Activated naive CD4-positive, alpha-beta T cell treated with anti-CD3 and anti-CD28 coated beads for 36 hours (primary cell): Measurements from ENCODE around the gene FOXN3. TPM values are rescaled to one million over a fixed set of nuclear protein-coding genes. Genes with fewer than 3 reads are reported as not detected.

Source experiments
- CTCF ChIA-PET: fragments of 350-600 bp; sonication (Branson Sonifier 250); formaldehyde crosslinking; loops from one replicate; lab custom pipeline; 2021; ENCODE audit warnings: antibody characterized with exemption; lab: Charles Lee
- DNase-seq: peaks from one replicate; pipeline ENCODE4 v3.0.0-alpha.2; 2020
- H3K27ac Mint-ChIP-seq: one replicate; pipeline ENCODE4 v1.8.0; 2021; ENCODE audit warnings: mild to moderate bottlenecking, mixed read lengths
- H3K27me3 Mint-ChIP-seq: one replicate; pipeline ENCODE4 v1.8.0; 2021; ENCODE audit warnings: low read depth, mixed read lengths
- H3K36me3 Mint-ChIP-seq: one replicate; pipeline ENCODE4 v1.8.0; 2021; ENCODE audit warnings: low read depth, mixed read lengths
- H3K4me1 Mint-ChIP-seq: one replicate; pipeline ENCODE4 v1.8.0; 2021; ENCODE audit warnings: low read depth, mixed read lengths
- H3K4me3 Mint-ChIP-seq: one replicate; pipeline ENCODE4 v1.8.0; 2021; ENCODE audit warnings: mild to moderate bottlenecking, moderate library complexity, mixed read lengths
- H3K9me3 Mint-ChIP-seq: one replicate; pipeline ENCODE4 v1.8.0; 2021; ENCODE audit warnings: mixed read lengths
- intact Hi-C: fragments of 100-400 bp; cut with micrococcal nuclease; formaldehyde crosslinking; loops from one replicate; pipeline ENCODE4 v1.15.1; 2023
- total RNA-seq, 2 experiments: library from RNA; stranded (reverse); gene quantifications; one replicate each; pipeline ENCODE4 v1.2.3, GENCODE V29; 2021

Gene FOXN3
- total RNA-seq, 2 experiments from 2014 or later = 64.6 to 65.0 TPM

- DNase-seq = peak; percentile 50
- Mint-ChIP-seq H3K27me3 (no peaks in the 10 kb centered on the region), H3K36me3 (peaks cover 32% of the 10 kb centered on the region), H3K27ac (peak overlapping the region; percentile 93), H3K4me1 (peaks cover 51% of the 10 kb centered on the region), H3K4me3 (peak overlapping the region; percentile 31), H3K9me3 (no peaks in the 10 kb centered on the region)
- intact Hi-C loops = loop anchor here (1.0 to 5.0 kb wide), 2 partner anchors 14 to 49 kb away; no protein-coding TSS in a partner anchor
- CTCF ChIA-PET = no interaction called here
Measured at GRCh38 chr14:89351516-89352404, 65.3 kb downstream of the FOXN3 start.

- CTCF ChIA-PET = no interaction called here
- no peaks in the 10 kb centered on the region for H3K9me3 Mint-ChIP-seq
- DNase-seq = no peak
- peak overlapping the region; percentile 93 for H3K27ac Mint-ChIP-seq
- peaks cover 48% of the 10 kb centered on the region for H3K4me1 Mint-ChIP-seq
- H3K4me3 Mint-ChIP-seq = peak overlapping the region; percentile 31
- peaks cover 32% of the 10 kb centered on the region for H3K36me3 Mint-ChIP-seq
- intact Hi-C loops = loop anchor here (1.0 to 5.0 kb wide), 2 partner anchors 14 to 49 kb away; no protein-coding TSS in a partner anchor
- H3K27me3 Mint-ChIP-seq = no peaks in the 10 kb centered on the region
Measured at GRCh38 chr14:89351221-89351515, 65.9 kb downstream of the FOXN3 start.

- intact Hi-C loops = loop anchor here (5.0 kb wide), 1 partner anchor 48 kb away; no protein-coding TSS in a partner anchor
- no peaks in the 10 kb centered on the region for H3K9me3 Mint-ChIP-seq
- no peak overlapping the region for H3K27ac Mint-ChIP-seq
- peaks cover 30% of the 10 kb centered on the region for H3K36me3 Mint-ChIP-seq
- H3K4me3 Mint-ChIP-seq = no peak overlapping the region
- CTCF ChIA-PET = no interaction called here
- H3K4me1 Mint-ChIP-seq = peaks cover 48% of the 10 kb centered on the region
- DNase-seq = no peak
- H3K27me3 Mint-ChIP-seq = no peaks in the 10 kb centered on the region
Measured at GRCh38 chr14:89350152-89350551, 66.9 kb downstream of the FOXN3 start.

GRCh38 chr14:89349171-89350008 is 67.6 kb downstream of the FOXN3 start:
- H3K4me3 Mint-ChIP-seq = no peak overlapping the region
- peaks cover 30% of the 10 kb centered on the region for H3K36me3 Mint-ChIP-seq
- peaks cover 48% of the 10 kb centered on the region for H3K4me1 Mint-ChIP-seq
- no peak overlapping the region for H3K27ac Mint-ChIP-seq
- no peaks in the 10 kb centered on the region for H3K27me3 Mint-ChIP-seq
- DNase-seq = no peak
- intact Hi-C loops = loop anchor here (5.0 kb wide), 1 partner anchor 47 kb away; no protein-coding TSS in a partner anchor
- CTCF ChIA-PET = no interaction called here
- H3K9me3 Mint-ChIP-seq = no peaks in the 10 kb centered on the region

GRCh38 chr14:89348722-89349121 is 68.3 kb downstream of the FOXN3 start:
- peaks cover 30% of the 10 kb centered on the region for H3K36me3 Mint-ChIP-seq
- no peak overlapping the region for H3K4me3 Mint-ChIP-seq
- CTCF ChIA-PET = no interaction called here
- no peak overlapping the region for H3K27ac Mint-ChIP-seq
- H3K9me3 Mint-ChIP-seq = no peaks in the 10 kb centered on the region
- no peaks in the 10 kb centered on the region for H3K27me3 Mint-ChIP-seq
- no peak for DNase-seq
- intact Hi-C loops = no loop called here
- H3K4me1 Mint-ChIP-seq = peaks cover 45% of the 10 kb centered on the region

GRCh38 chr14:89347885-89348284 is 69.1 kb downstream of the FOXN3 start:
- H3K4me1 Mint-ChIP-seq = peaks cover 37% of the 10 kb centered on the region
- peaks cover 30% of the 10 kb centered on the region for H3K36me3 Mint-ChIP-seq
- no peak overlapping the region for H3K4me3 Mint-ChIP-seq
- no peaks in the 10 kb centered on the region for H3K27me3 Mint-ChIP-seq
- DNase-seq = no peak
- H3K9me3 Mint-ChIP-seq = no peaks in the 10 kb centered on the region
- intact Hi-C loops = no loop called here
- H3K27ac Mint-ChIP-seq = no peak overlapping the region
- CTCF ChIA-PET = no interaction called here

GRCh38 chr14:89344920-89345254 is 72.1 kb downstream of the FOXN3 start:
- H3K4me3 Mint-ChIP-seq = no peak overlapping the region
- DNase-seq = no peak
- H3K27ac Mint-ChIP-seq = no peak overlapping the region
- peaks cover 25% of the 10 kb centered on the region for H3K36me3 Mint-ChIP-seq
- H3K4me1 Mint-ChIP-seq = peaks cover 30% of the 10 kb centered on the region
- no peaks in the 10 kb centered on the region for H3K9me3 Mint-ChIP-seq
- no peaks in the 10 kb centered on the region for H3K27me3 Mint-ChIP-seq
- CTCF ChIA-PET = no interaction called here
- intact Hi-C loops = no loop called here

- Mint-ChIP-seq H3K4me1 (peaks cover 29% of the 10 kb centered on the region), H3K9me3 (no peaks in the 10 kb centered on the region), H3K36me3 (peaks cover 14% of the 10 kb centered on the region), H3K27me3 (no peaks in the 10 kb centered on the region), H3K4me3 (no peak overlapping the region), H3K27ac (no peak overlapping the region)
- CTCF ChIA-PET = no interaction called here
- DNase-seq = no peak
- intact Hi-C loops = no loop called here
Measured at GRCh38 chr14:89343356-89343755, 73.7 kb downstream of the FOXN3 start.

- no peak overlapping the region for H3K27ac Mint-ChIP-seq
Measured at GRCh38 chr14:89342049-89342448, 75.0 kb downstream of the FOXN3 start.

GRCh38 chr14:89340200-89341181 is 76.5 kb downstream of the FOXN3 start:
- intact Hi-C loops = no loop called here
- CTCF ChIA-PET = interaction anchor here (0.5 to 0.6 kb wide), 2 partner anchors 267 to 306 kb away, joined by 3 to 4 read pairs; no protein-coding TSS in a partner anchor
- Mint-ChIP-seq H3K27me3 (no peaks in the 10 kb centered on the region), H3K9me3 (no peaks in the 10 kb centered on the region), H3K4me3 (no peak overlapping the region), H3K4me1 (peaks cover 42% of the 10 kb centered on the region), H3K36me3 (peaks cover 6% of the 10 kb centered on the region), H3K27ac (no peak overlapping the region)
- DNase-seq = no peak

More at GRCh38 chr14:89342049-89342448, 75.0 kb downstream of the FOXN3 start:
- H3K27me3 Mint-ChIP-seq = no peaks in the 10 kb centered on the region
- peaks cover 30% of the 10 kb centered on the region for H3K4me1 Mint-ChIP-seq
- CTCF ChIA-PET = no interaction called here
- H3K9me3 Mint-ChIP-seq = no peaks in the 10 kb centered on the region
- H3K4me3 Mint-ChIP-seq = no peak overlapping the region
- no peak for DNase-seq
- H3K36me3 Mint-ChIP-seq = peaks cover 5% of the 10 kb centered on the region
- intact Hi-C loops = no loop called here

- peaks cover 42% of the 10 kb centered on the region for H3K4me1 Mint-ChIP-seq
- H3K9me3 Mint-ChIP-seq = no peaks in the 10 kb centered on the region
- no peak overlapping the region for H3K4me3 Mint-ChIP-seq
- H3K27me3 Mint-ChIP-seq = no peaks in the 10 kb centered on the region
- intact Hi-C loops = no loop called here
- CTCF ChIA-PET = interaction anchor here (0.6 kb wide), 1 partner anchor 305 kb away, joined by 3 read pairs; no protein-coding TSS in a partner anchor
- H3K27ac Mint-ChIP-seq = no peak overlapping the region
- no peak for DNase-seq
- peaks cover 6% of the 10 kb centered on the region for H3K36me3 Mint-ChIP-seq
Measured at GRCh38 chr14:89339579-89339978, 77.5 kb downstream of the FOXN3 start.
